Activated naive CD8-positive, alpha-beta T cell (primary cell): ENCODE data around the gene OCA2.
"Not testable (repeated sequence)": the region's sequence is repeated elsewhere in the genome, so short reads cannot be mapped to it uniquely, and the experiment has no call there.

ENCODE experiments used
- H3K27ac Mint-ChIP-seq: one replicate; pipeline ENCODE4 v1.8.0; 2021; ENCODE audit warnings: mixed read lengths
- H3K27me3 Mint-ChIP-seq: one replicate; pipeline ENCODE4 v1.8.0; 2021; ENCODE audit warnings: mixed read lengths
- H3K36me3 Mint-ChIP-seq: one replicate; pipeline ENCODE4 v1.8.0; 2021; ENCODE audit warnings: mixed read lengths
- H3K4me1 Mint-ChIP-seq: one replicate; pipeline ENCODE4 v1.8.0; 2021; ENCODE audit warnings: low read depth, mixed read lengths
- H3K4me3 Mint-ChIP-seq: one replicate; pipeline ENCODE4 v1.8.0; 2021; ENCODE audit warnings: mild to moderate bottlenecking, mixed read lengths
- H3K9me3 Mint-ChIP-seq: one replicate; pipeline ENCODE4 v1.8.0; 2021; ENCODE audit warnings: low read depth, mixed read lengths

The OCA2 gene

DNA sequence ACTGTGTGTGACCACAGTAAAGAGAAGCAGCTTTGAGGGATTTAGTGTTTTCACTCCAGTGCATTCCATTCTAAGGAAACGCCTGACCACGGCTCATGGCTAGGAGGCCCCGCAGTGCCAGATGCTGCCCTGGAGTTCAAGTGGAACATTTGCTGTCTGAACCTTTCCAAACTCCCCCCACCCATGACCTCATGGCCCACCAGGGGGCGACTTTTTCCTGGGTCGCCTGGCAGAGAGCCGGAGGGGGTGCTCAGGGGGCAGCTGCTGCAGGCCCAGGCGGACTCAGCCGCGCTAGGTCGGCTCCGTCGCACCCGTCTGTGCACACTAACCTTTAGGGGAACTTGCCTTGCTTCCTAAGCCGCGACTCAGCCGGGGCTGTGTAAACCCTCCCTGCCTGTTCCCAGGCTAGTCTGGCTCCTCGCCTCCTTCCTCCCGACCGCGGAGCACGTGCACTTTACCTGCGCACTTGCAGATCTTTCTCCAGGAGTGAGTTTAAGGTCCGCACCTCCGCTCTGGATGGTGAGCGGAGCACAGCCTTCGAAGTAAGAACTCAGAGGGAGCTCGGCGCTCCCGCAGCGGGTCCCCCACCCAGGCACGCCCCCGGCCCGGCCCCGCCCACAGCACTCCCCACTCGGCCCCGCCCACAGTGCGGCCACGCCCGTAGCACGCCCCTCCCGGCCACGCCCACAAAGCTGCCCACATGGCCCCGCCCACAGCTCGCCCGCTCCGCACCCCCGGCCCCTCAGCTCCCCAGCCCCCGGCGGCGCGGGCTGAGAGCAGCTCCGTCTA, at the start of gene OCA2:
Gene OCA2, minus strand, starts transcription at position 550 of the 789 bp plus-strand sequence. CDS start 17,441 bp downstream, outside the sequence.
- Mint-ChIP-seq H3K27ac (no peak within 1 kb of the TSS), H3K27me3 (peaks cover 30% of the 10 kb centered on the region), H3K4me3 (peak within 1 kb of the TSS; percentile 75), H3K9me3 (no peaks in the 10 kb centered on the region), H3K36me3 (no peaks in the 10 kb centered on the region), H3K4me1 (peaks cover 29% of the 10 kb centered on the region)

DNA sequence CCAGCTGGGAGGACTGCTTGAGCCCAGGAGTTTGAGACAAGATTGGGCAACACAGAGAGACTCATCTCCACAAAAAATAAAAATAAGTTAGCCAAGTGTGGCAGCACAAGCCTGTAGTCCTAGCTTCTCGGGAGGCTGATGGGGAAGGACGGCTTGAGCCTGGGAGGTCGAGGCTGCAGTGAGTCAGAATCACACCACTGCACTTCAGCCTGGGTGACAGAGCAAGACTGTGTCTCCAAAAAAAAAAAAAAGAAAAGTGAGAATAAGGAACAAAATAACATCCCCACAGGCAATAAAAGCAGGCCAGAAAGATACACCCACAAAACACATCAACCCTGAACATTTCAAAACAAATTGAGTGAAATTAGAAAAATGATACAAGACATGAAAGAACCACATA, 48.7 kb upstream of the OCA2 start:
- H3K4me3 Mint-ChIP-seq, result no peak overlapping the region
- peaks cover 40% of the 10 kb centered on the region for H3K4me1 Mint-ChIP-seq
- H3K27me3 Mint-ChIP-seq, result no peaks in the 10 kb centered on the region
- H3K36me3 Mint-ChIP-seq, result peaks cover 26% of the 10 kb centered on the region
- no peaks in the 10 kb centered on the region for H3K9me3 Mint-ChIP-seq
- H3K27ac Mint-ChIP-seq, result peak overlapping the region; percentile 76

DNA sequence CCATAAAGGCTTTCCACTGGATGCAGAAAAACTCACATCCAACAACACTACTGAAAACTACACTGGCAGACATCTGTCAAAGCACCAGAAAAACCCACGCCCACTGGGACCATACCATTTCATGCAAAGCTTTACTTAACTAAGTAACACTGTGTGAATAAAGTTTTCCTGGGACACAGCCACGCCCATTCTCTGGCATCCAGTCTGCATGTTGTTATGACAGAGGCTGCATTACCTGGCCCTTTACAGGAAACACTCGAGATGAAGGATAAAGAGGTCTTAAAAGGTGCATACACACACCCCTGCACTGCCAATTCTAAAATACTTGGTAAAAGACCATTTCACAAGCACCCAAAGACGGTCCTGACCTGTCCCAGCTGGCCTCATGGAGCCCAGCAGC, 46.3 kb upstream of the OCA2 start:
- not testable (repeated sequence) for H3K27ac Mint-ChIP-seq, H3K4me3 Mint-ChIP-seq, H3K27me3 Mint-ChIP-seq, H3K9me3 Mint-ChIP-seq
- Mint-ChIP-seq H3K36me3 (peaks cover 31% of the 10 kb centered on the region), H3K4me1 (peaks cover 32% of the 10 kb centered on the region)

DNA sequence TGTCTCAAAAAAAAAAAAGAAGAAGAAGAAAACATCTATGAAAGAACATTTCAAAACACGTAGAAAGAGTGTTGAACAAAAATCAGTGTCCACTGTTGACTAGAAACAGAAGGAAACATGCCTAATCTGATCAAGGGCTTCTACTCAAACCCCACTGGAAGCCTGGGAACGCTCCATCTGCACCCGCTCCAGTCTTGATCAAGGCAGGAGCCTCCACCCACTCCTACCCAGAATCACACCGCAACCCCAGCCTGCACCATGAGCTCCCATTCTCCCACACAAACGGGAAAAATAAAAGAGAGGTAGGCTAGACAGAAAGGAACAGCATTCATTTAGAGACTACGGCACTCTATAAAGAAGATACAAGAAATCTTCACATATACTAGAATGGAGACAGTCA, 40.9 kb upstream of the OCA2 start:
- Mint-ChIP-seq H3K9me3 (no peaks in the 10 kb centered on the region), H3K4me1 (peaks cover 49% of the 10 kb centered on the region), H3K27me3 (no peaks in the 10 kb centered on the region), H3K36me3 (peaks cover 42% of the 10 kb centered on the region), H3K4me3 (no peak overlapping the region), H3K27ac (peak overlapping the region; percentile 12)

DNA sequence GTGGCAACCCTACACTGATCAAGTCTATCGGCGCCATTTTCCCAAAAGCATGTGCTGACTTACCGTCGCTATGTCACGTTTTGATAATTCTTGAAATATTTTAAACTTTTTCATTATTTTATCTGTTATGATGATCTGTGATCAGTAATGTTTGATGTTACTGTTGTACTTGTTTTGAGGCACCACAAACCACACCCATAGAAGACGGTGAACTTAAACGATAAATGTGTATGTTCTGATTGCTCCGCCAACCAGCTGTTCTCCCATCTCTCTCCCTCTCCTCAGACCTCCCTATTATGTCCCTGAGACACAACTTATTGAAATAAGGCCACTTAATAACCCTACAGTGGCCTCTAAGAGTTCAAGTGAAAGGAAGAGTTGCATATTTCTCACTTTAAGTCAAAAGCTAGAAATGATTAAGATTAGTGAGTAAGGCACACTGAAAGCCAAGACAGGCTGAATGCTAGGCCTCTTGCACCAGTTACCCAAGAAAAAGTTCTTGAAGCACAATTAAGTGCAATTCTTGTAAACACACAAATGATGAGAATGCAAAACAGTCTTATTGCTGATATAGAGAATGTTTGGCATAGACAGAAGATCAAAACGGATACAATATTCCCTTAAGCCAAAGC, 38.4 kb upstream of the OCA2 start:
- Mint-ChIP-seq H3K36me3 (peaks cover 44% of the 10 kb centered on the region), H3K27ac (peak overlapping the region; percentile 72), H3K4me1 (peaks cover 57% of the 10 kb centered on the region)
- H3K4me3 Mint-ChIP-seq, H3K27me3 Mint-ChIP-seq, H3K9me3 Mint-ChIP-seq: not testable (repeated sequence)

DNA sequence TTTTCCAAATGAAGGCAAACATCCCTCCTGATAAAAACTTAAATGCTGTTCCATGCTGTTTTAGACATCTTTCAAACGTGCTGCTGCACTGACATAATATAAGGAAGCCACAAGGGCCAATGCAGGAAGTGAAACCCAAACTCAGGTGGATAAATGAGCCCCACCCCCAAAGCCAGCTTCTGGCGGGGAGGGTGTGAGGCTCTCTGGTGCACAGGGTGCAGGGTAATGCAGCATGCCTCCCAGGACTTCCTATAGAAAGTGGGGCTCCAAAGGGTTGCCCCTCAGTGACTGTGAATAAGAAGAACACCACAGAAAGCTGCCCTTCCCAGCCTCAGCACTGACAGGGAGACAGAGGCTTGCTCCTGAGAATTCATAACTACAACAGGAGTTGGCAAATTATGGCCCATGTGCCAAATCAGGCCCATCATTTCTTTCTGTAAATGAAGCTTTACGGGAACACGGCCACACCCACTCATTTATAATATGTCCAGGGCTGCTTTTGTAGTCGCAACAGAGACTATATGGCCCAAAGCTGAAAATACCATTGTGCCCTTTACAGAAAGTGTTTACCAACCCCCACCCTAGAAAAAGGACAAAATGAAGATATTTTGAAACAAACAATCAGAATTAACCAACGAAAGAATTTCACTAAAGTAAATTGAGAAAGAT, 37.3 kb upstream of the OCA2 start:
- peaks cover 57% of the 10 kb centered on the region for H3K4me1 Mint-ChIP-seq
- peak overlapping the region; percentile 30 for H3K4me3 Mint-ChIP-seq
- not testable (repeated sequence) for H3K27me3 Mint-ChIP-seq, H3K9me3 Mint-ChIP-seq
- H3K36me3 Mint-ChIP-seq, result peaks cover 38% of the 10 kb centered on the region
- peak overlapping the region; percentile 79 for H3K27ac Mint-ChIP-seq

DNA sequence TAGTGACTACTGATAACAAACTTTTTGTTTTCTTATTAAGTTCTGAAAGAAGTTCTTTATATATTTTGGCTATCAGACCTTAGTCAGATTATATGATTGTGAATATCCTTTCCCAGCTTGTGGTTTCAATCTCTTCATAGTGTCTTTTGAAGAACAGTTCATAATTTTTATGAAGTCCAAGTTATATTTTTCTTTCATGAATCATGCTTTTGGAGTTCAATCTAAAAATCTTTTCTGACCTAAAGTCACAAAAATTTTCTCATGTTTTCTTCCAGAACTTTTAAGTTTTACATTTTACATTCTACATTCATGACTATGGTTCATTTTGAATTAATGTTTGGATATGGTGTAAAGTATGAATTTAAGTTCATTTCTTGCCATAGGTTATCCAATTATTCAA, 34.2 kb upstream of the OCA2 start:
- H3K4me3 Mint-ChIP-seq, result no peak overlapping the region
- H3K27me3 Mint-ChIP-seq, result no peaks in the 10 kb centered on the region
- H3K27ac Mint-ChIP-seq, result no peak overlapping the region
- H3K36me3 Mint-ChIP-seq, result peaks cover 22% of the 10 kb centered on the region
- peaks cover 49% of the 10 kb centered on the region for H3K4me1 Mint-ChIP-seq
- H3K9me3 Mint-ChIP-seq, result no peaks in the 10 kb centered on the region

DNA sequence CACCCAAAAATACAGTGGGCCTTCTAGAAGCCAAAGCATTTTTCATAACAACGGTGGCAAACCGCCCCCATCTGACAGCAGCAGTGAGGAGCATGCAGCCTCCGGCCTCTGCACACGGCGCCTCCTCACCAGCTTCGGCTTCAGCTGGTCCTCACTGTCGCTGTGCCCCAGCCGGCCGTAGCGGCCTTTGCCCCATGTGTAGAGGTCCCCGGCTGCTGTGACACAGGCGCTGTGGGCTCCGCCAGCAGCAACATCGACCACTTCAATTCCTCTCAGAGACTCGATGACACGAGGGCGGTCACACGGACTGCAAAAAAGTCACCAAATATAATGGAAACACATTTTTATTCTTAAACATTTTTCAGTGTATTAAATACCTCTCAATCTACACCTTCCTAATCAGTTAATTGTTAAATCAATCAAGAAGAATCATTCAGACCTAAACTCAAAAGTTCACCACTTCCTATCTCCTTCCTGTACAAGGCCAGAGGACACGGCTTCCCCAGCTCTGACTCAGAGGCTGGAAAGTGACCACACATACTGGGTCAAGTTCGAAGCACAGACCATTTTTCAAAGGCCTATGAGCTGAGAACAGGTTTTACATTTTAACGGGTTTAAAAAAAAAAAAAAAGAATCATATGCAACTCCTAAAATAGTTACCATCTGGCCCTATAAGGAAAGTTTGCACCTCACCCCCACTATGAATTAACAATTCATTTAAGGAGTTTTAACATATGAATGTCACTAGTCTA, 33.6 kb upstream of the OCA2 start:
- H3K27me3 Mint-ChIP-seq, result no peaks in the 10 kb centered on the region
- H3K4me1 Mint-ChIP-seq, result peaks cover 45% of the 10 kb centered on the region
- no peaks in the 10 kb centered on the region for H3K9me3 Mint-ChIP-seq
- no peak overlapping the region for H3K4me3 Mint-ChIP-seq
- peaks cover 19% of the 10 kb centered on the region for H3K36me3 Mint-ChIP-seq
- no peak overlapping the region for H3K27ac Mint-ChIP-seq

DNA sequence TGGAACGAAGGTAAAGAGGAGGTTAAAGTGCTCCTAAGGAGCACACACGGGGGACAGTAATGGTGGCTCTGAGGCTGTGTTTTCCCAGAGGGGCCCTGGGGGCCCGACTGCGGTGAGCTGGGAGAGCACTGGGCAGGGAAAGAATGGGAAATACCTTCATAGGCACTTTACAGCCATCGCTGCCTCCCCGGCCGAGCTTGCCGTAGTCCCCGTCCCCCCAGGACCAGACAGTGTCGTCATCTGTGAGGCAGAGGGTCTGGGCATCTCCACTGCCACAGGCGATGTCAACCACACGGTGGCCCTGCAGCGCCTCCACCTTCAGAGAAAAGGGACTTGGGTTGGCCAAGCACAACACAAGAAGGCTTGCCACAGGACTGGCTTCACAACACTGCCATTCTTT, 32.8 kb upstream of the OCA2 start:
- Mint-ChIP-seq H3K27ac (no peak overlapping the region), H3K4me3 (no peak overlapping the region), H3K27me3 (no peaks in the 10 kb centered on the region), H3K36me3 (peaks cover 18% of the 10 kb centered on the region), H3K4me1 (peaks cover 37% of the 10 kb centered on the region), H3K9me3 (no peaks in the 10 kb centered on the region)

DNA sequence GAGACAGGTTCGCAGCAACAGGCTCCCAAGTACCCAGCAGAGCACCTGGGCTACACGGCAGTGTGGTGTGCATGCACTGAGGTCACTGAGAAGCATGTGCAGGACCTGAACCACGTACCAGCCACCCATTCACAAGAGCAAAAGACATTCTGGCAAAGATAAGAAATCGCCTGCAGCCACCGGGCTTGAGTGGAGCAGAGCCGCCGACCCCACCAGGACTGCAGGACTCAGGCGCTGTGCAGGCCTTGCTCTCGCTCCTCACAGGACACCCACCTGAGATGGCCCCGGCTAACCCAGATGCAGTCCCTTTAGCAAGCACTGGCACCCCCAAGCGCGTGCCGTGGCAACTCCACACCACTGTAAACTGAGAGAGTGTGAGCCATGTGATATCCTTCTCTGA, 32.3 kb upstream of the OCA2 start:
- H3K36me3 Mint-ChIP-seq, result peaks cover 15% of the 10 kb centered on the region
- H3K4me3 Mint-ChIP-seq, result no peak overlapping the region

DNA sequence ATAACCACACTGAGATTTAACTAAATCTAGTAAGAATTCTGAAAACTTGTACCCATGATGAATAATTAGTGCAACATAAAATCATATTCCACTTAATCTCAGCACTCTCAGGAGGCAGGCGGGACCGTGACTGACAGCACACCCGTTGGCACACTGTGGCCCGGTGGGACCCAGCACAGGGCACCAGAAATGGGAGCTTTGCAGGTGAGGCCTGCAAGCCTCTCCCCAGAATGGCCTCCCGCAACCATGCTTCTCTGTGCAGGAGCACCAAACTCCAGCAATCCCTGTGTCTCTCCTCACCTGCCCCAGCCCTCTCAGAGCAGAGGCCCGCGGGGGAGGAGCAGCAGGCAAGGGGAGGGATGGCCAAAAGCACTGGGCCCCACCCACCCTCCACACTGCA, 31.5 kb upstream of the OCA2 start:
- Mint-ChIP-seq H3K4me3 (no peak overlapping the region), H3K36me3 (peaks cover 15% of the 10 kb centered on the region), H3K27ac (no peak overlapping the region), H3K4me1 (peaks cover 26% of the 10 kb centered on the region), H3K27me3 (no peaks in the 10 kb centered on the region), H3K9me3 (no peaks in the 10 kb centered on the region)

More for the DNA sequence above, 32.3 kb upstream of the OCA2 start:
- Mint-ChIP-seq H3K27ac (no peak overlapping the region), H3K27me3 (no peaks in the 10 kb centered on the region), H3K9me3 (no peaks in the 10 kb centered on the region), H3K4me1 (peaks cover 32% of the 10 kb centered on the region)

DNA sequence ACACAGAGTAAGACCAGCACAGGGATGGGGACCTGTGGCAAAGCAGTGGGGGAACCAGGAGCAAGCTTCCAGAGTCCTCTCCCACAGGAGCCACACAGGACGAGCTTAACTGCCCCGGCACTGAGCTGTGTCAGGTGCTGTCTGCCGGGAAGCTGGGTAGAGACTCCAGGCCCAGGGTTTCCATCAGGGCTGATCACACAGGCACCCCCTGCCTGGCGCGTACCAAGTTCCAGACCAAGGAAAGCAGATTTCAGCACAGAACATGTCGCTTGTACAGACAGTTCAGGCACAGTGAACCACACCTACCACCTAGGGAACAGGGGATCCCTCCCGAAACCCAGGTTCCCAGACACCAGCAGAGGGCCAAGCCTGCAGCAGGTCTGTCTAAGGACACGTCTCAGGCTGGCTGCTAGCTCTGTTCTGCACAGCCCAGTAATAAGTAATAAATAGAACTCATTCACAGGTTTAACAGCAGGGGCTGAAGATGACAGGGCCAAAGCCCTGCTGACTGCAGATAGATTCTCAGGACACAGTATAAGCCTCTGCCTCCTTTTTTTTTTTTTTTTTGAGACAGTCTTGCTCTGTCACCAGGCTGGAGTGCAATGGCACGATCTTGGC, 30.2 kb upstream of the OCA2 start:
- Mint-ChIP-seq H3K4me1 (peaks cover 16% of the 10 kb centered on the region), H3K9me3 (no peaks in the 10 kb centered on the region), H3K27me3 (no peaks in the 10 kb centered on the region), H3K36me3 (peaks cover 11% of the 10 kb centered on the region), H3K27ac (no peak overlapping the region), H3K4me3 (no peak overlapping the region)

DNA sequence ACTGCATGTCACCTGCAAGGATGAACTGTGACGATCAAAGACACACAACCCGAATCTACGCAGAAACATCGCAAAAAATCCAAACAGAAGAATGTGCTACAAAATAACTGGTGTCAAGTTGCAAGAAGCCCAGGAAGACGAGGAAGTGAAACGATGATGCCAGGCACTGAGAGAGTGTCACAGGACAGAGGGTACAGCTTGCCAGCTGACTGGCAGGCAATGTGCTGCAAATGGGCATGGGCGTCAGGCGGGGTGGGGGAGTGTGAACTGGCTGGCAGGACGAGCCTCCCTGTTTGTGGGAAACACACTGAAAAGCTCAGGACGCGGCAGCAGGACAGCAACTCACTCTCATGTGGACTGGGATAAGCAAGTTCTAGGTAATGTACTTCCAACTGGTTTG, 28.9 kb upstream of the OCA2 start:
- Mint-ChIP-seq H3K4me3 (no peak overlapping the region), H3K36me3 (peaks cover 10% of the 10 kb centered on the region), H3K27me3 (no peaks in the 10 kb centered on the region), H3K9me3 (no peaks in the 10 kb centered on the region), H3K4me1 (peaks cover 5% of the 10 kb centered on the region), H3K27ac (peak overlapping the region; percentile 0)

DNA sequence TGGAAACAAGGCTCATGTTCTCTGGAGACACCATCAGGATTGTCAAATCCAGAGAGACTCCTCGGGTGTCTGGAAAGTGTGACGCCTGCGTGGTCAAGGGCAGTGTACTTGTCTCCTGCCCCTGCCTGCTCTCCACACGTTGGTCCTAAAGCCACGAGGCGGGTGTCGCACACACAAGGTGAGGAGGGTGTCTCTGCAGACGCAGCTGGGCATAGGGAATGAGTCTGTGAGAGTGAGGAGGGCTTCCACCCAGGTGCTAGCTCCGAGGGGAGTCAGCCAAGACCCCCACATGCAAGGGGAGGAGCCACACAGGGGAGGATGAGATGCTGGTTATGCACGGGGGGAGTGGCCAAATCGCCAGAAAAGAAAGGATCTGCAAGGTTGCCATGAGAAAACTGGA, 27.9 kb upstream of the OCA2 start:
- H3K36me3 Mint-ChIP-seq, result peaks cover 7% of the 10 kb centered on the region
- H3K4me1 Mint-ChIP-seq, result peaks cover 2% of the 10 kb centered on the region
- no peaks in the 10 kb centered on the region for H3K9me3 Mint-ChIP-seq
- peak overlapping the region; percentile 16 for H3K27ac Mint-ChIP-seq
- H3K4me3 Mint-ChIP-seq, result no peak overlapping the region
- no peaks in the 10 kb centered on the region for H3K27me3 Mint-ChIP-seq
